Omental fat pad (tissue), 4 donors: ENCODE data around the gene SCN1A. TPM values are rescaled to one million over a fixed set of nuclear protein-coding genes. Genes with fewer than 3 reads are reported as not detected.
"Not testable (repeated sequence)": the region's sequence is repeated elsewhere in the genome, so short reads cannot be mapped to it uniquely, and the experiment has no call there.

Source experiments
- ATAC-seq: fragments of 150-250 bp; one replicate; pipeline ENCODE4 v1.9.1; 2016; ENCODE audit warnings: mild to moderate bottlenecking, moderate library complexity; ENCODE audit not compliant: low FRiP score
- DNase-seq: peaks from one replicate; pipeline ENCODE4 v3.0.0-alpha.2; 2019; ENCODE audit warnings: low spot score
- total RNA-seq, 4 donors: library from RNA; depleted of rRNA; stranded (reverse); fragments of >200 nt; gene quantifications; one replicate each; pipeline ENCODE4 v1.1.0, GENCODE V29; 2016
- TF ChIP-seq, protein P1 (sequence below), 3 donors: fragments of 450-650 bp; IDR thresholded peaks; one replicate each; pipeline ENCODE4 v1.5.1; 2016 to 2017; ENCODE audit warnings: antibody characterized with exemption in 3 of 3, mild to moderate bottlenecking in 3 of 3, moderate library complexity in 2 of 3

SCN1A gene
- total RNA-seq, 4 donors from 2014 or later: 0.09 TPM; not detected in 3

DNA sequence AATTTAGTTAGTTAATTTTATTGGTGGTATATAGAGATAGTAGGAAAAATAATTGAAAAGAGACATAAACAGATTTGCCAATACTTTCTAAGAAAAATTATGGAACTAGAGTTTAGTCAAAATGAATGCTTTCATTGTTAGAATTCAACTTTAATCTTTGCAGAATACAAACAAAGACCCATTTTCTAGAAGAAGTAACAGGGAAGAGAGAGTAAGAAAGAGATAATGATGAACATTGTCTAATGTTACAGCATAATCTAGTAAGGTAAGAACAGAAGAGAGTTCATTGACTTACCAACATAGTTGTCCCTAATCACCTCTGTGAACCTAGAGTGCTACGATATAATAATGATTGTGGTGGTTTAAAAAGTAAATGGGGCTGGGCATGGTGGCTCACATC lies 23.7 kb downstream of the SCN1A start:
- no peak for ATAC-seq
- TF ChIP-seq, protein P1, sequence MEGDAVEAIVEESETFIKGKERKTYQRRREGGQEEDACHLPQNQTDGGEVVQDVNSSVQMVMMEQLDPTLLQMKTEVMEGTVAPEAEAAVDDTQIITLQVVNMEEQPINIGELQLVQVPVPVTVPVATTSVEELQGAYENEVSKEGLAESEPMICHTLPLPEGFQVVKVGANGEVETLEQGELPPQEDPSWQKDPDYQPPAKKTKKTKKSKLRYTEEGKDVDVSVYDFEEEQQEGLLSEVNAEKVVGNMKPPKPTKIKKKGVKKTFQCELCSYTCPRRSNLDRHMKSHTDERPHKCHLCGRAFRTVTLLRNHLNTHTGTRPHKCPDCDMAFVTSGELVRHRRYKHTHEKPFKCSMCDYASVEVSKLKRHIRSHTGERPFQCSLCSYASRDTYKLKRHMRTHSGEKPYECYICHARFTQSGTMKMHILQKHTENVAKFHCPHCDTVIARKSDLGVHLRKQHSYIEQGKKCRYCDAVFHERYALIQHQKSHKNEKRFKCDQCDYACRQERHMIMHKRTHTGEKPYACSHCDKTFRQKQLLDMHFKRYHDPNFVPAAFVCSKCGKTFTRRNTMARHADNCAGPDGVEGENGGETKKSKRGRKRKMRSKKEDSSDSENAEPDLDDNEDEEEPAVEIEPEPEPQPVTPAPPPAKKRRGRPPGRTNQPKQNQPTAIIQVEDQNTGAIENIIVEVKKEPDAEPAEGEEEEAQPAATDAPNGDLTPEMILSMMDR (IDR thresholded peaks at IDR 0.05): no peak
- no peak for DNase-seq

DNA sequence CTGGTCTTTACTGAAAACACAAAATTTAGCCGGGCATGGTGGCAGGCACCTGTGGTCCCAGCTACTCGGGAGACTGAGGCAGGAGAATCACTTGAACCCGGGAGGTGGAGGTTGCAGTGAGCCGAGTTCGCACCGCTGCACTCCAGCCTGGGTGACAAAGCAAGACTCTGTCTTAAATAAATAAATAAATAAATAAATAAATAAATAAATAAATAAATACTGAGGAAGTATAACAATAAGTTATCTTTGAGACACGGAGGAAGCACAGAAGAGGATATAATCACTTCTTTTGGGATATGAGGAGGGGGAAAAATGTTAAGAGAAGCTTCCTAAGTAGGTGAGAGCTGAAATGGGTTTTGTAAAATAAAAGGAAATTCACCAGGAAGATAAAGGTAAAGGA lies 24.5 kb downstream of the SCN1A start:
- DNase-seq, ATAC-seq: not testable (repeated sequence)

DNA sequence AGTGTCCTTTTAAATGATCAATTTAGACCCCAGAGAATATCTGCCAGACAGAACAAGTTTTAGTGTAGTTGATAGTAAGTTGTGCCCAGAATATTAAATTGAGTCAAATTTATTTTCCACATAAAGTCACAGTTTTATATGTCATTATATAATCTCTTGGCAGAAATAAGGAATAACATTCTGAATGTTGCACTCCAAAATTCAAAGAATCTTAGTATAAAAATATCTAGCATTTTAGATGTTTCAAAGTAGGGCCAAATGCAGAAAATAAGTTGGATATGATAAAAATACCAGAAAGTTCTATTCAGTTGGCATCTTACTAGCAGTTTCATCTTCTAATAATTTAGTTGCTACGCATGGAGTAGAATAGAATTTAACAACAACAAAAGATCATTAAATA lies 33.5 kb downstream of the SCN1A start:
- ATAC-seq (no peak), DNase-seq (no peak)
- TF ChIP-seq, protein P1 (IDR thresholded peaks at IDR 0.05): no peak

DNA sequence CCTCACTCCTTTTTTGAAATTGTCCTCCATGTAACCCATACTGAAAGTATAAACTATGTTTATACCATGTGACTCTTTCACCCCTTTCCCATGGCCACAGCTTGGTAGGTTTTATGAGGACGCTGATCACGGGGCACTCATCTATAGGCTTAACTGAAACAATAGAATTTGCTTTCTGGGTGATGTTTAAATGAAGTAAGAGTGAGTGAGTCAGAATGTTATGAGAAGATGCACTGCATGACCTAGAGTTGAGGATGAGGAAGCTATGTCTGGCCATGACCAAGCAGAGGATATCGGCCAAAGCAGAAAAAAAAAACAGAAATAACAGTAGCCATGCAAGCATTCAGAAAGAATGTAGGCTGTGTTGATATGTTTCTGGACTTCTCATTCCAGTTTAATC lies 34.9 kb downstream of the SCN1A start:
- TF ChIP-seq, protein P1 (IDR thresholded peaks at IDR 0.05): no peak
- ATAC-seq: no peak
- DNase-seq: no peak

DNA sequence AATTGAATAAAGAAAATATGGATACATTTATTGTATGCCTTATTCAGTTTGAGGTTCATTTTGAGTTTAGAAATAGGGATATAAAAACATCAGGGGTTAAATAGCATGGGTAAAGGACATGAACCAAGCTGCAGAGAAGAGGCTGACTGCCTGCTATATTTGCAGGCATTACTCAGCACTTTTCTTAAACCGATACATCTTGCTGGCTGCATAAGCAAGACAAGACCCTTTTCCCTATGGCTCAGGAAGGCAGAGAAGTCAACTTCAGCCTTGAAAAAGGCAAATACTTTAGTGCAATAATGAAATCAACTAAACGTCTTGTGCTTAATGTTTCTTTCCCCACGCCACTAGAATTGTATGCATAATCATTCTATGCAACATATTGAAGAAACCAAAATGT lies 36.4 kb downstream of the SCN1A start:
- TF ChIP-seq, protein P1 (IDR thresholded peaks at IDR 0.05): no peak
- no peak for DNase-seq
- ATAC-seq: no peak

DNA sequence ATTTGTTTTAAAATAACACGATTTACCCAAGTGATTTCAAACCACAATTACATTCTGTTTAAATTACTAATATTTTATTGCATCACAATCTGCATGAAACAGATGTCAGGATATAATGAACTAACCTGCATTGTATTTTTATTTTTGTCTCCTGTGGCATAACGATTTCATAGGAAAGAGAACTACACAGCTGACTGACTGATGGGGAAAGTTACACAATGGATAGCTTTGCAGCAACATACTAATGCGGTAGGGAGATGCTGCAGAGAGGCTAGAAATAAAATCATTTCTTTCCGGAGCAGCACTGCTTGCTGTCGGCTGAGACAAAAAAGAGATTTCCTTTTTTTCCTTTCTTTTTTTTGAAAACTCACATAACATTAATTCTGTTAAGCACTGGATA lies 36.9 kb downstream of the SCN1A start:
- TF ChIP-seq, protein P1 (IDR thresholded peaks at IDR 0.05): no peak
- no peak for ATAC-seq
- DNase-seq: no peak

DNA sequence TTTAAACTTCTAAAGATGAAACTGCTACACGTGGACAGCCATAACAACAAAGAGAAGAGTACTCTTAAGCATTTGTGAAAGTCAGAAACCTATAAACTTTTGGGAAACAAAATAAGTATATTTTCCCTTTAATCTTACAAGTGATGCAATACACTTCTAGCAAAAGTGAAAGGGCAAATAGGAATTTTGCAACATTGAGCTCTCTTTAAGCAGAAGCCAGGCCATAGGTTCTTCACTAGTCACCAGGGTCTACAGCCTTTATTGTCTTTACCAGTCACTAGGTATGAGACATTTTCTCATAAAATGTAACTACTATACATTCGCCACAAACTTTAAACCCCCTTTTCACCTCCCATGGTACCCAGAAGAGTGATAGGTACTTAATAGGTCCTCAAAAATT lies 37.5 kb downstream of the SCN1A start:
- ATAC-seq (no peak), DNase-seq (no peak)
- TF ChIP-seq, protein P1 (IDR thresholded peaks at IDR 0.05): no peak

DNA sequence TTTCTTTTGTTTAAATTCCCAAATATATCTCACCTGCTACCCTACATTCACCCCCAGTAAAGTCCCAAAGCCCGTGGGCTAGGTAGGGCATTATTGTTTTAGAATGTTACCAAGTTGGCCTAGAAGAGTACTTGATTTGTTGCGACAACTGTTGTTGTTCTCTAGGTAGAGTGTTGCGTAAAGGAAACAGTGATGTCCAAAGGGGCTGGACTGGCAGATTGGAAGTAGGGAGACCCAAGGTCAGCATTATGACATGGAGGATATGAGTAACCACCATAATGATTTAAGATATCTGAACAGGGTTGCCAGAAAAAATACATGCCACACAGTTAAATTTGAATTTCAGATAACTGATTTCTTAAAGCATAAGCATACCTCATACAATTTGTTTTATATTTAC lies 39.2 kb downstream of the SCN1A start:
- TF ChIP-seq, protein P1 (IDR thresholded peaks at IDR 0.05): no peak
- no peak for ATAC-seq
- no peak for DNase-seq
